Measurements from ENCODE around the gene TRIM68.

DNA sequence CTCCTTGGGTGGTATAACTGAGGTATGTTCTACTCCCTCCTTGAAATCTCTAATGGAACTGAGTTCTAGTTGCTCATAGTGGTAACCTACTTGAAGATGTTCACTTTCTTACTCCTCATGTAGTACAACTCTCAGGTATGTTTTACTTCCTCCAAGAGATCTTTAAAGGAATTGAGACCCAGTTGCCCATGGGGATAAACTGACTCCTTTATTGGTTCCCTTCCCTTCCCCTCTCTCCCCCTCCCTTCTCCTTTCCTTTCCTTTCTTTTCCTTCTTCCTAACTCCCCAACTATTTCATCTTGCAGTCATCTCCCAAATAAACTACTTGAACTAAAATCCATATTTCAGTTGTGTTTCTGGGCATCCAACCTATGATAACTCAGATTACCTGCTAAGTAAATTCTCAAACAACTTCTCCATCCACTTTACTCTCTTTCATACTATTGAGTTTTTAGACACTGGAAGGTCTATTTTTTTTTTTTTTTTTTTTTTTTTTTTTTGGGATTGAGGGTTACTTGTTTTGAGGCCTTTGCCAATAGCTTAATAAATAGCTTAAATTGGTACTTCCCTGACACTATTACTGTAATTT lies 7.9 kb upstream of the TRIM68 start:
- TF ChIP-seq, protein P1, sequence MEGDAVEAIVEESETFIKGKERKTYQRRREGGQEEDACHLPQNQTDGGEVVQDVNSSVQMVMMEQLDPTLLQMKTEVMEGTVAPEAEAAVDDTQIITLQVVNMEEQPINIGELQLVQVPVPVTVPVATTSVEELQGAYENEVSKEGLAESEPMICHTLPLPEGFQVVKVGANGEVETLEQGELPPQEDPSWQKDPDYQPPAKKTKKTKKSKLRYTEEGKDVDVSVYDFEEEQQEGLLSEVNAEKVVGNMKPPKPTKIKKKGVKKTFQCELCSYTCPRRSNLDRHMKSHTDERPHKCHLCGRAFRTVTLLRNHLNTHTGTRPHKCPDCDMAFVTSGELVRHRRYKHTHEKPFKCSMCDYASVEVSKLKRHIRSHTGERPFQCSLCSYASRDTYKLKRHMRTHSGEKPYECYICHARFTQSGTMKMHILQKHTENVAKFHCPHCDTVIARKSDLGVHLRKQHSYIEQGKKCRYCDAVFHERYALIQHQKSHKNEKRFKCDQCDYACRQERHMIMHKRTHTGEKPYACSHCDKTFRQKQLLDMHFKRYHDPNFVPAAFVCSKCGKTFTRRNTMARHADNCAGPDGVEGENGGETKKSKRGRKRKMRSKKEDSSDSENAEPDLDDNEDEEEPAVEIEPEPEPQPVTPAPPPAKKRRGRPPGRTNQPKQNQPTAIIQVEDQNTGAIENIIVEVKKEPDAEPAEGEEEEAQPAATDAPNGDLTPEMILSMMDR (optimal IDR thresholded peaks at IDR 0.05 in 1 of 3, IDR thresholded peaks at IDR 0.05 in 1 of 3, conservative IDR thresholded peaks at IDR 0.05 in 1 of 3; ENCODE audit: extremely low read depth in 1 of 3, insufficient read depth in 2 of 3, low read length in 3 of 3) = no peak
- TF ChIP-seq EZH2 (IDR thresholded peaks at IDR 0.05; ENCODE audit: low read length) = no peak
